Measurements from ENCODE around the gene BTN3A1. TPM values are rescaled to one million over a fixed set of nuclear protein-coding genes. Genes with fewer than 3 reads are reported as not detected.
"Not testable (repeated sequence)": the region's sequence is repeated elsewhere in the genome, so short reads cannot be mapped to it uniquely, and the experiment has no call there.

The BTN3A1 gene
- total RNA-seq, 1 donor from 2014 or later = 16.7 TPM

DNA sequence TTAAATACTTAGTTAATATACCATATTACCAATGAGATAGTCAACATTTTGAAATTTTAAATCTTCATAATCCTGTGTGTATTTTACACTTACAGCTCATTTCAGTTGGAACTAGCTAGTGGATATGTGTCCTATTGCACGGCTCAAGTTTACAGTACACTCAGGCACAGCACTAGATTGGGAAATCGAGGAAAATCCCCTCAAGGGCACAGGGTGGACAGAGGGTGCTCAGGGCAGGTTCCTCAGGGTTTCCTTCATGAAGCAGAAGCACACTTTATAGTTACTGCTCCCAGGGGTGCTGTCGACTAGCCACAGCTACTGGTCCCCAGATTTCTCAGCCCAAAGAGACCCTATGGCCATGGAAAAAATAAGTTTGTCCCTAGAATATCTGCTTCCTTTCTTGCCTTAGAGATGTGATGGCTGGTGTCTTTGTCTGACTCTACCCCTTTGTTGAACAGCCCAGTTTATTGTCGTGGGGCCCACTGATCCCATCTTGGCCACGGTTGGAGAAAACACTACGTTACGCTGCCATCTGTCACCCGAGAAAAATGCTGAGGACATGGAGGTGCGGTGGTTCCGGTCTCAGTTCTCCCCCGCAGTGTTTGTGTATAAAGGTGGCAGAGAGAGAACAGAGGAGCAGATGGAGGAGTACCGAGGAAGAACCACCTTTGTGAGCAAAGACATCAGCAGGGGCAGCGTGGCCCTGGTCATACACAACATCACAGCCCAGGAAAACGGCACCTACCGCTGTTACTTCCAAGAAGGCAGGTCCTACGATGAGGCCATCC lies 57.1 kb downstream of the BTN3A1 start:
- Histone ChIP-seq H3K9me3 (no peaks in the 10 kb centered on the region), H3K4me3 (peak overlapping the region; percentile 72 to 92), H3K27ac (no peak overlapping the region), H3K27me3 (no peaks in the 10 kb centered on the region), H3K4me1 (peaks cover 47% of the 10 kb centered on the region), H3K36me3 (peaks cover 0 to 45% of the 10 kb centered on the region in 2 donors)
- TF ChIP-seq POLR2AphosphoS5 (IDR thresholded peaks at IDR 0.05; ENCODE audit: insufficient read depth in 1 of 2, low read depth in 1 of 2) = no peak
- TF ChIP-seq POLR2A (IDR thresholded peaks at IDR 0.05) = no peak
- no peak for TF ChIP-seq CTCF (IDR thresholded peaks at IDR 0.05)
- intact Hi-C loops (cut with DNase I) = loop anchor here (5.0 kb wide), 1 partner anchor 97 kb away; no protein-coding TSS in a partner anchor
- no peak for DNase-seq (ENCODE audit: extremely low spot score in 2 of 2)

- intact Hi-C loops (cut with DNase I) = loop anchor here (5.0 kb wide), 1 partner anchor 1379 kb away; no protein-coding TSS in a partner anchor
Measured at GRCh38 chr6:26461353-26461752, 59.3 kb downstream of the BTN3A1 start.

DNA sequence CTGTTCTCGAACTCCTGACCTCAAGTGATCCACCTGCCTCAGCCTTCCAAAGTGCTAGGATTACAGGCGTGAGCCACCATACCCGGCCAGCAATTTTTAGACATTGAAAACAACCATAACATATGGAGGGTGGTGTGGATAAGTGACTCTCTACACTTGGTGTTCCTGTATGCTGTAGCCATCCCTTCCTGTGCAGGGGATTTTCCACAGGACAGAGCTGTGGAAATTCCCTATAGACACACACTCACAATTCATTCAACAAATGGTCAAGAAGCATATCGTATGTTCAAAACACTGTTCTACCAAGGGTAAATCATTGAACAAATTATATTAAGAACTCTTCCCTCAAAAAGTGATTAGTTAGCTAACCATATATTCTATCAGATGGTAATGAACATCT lies 61.9 kb downstream of the BTN3A1 start:
- DNase-seq (ENCODE audit: extremely low spot score in 2 of 2) = no peak
- Histone ChIP-seq H3K9me3 (no peaks in the 10 kb centered on the region), H3K4me1 (peaks cover 34% of the 10 kb centered on the region), H3K27ac (no peak overlapping the region), H3K4me3 (no peak overlapping the region), H3K27me3 (no peaks in the 10 kb centered on the region), H3K36me3 (peaks cover 0 to 93% of the 10 kb centered on the region in 2 donors)
- intact Hi-C loops (cut with DNase I) = loop anchor here (5.0 kb wide), 1 partner anchor 1382 kb away; no protein-coding TSS in a partner anchor
- TF ChIP-seq CTCF (IDR thresholded peaks at IDR 0.05) (no peak), POLR2A (IDR thresholded peaks at IDR 0.05) (no peak), POLR2AphosphoS5 (IDR thresholded peaks at IDR 0.05; ENCODE audit: insufficient read depth in 1 of 2, low read depth in 1 of 2) (no peak)

More at GRCh38 chr6:26461353-26461752, 59.3 kb downstream of the BTN3A1 start:
- H3K27me3 ChIP-seq; H3K9me3 ChIP-seq; H3K4me3 ChIP-seq; H3K27ac ChIP-seq; DNase-seq (ENCODE audit: extremely low spot score in 2 of 2): not testable (repeated sequence)
- Histone ChIP-seq H3K4me1 (peaks cover 47% of the 10 kb centered on the region), H3K36me3 (peaks cover 0 to 67% of the 10 kb centered on the region in 2 donors)

DNA sequence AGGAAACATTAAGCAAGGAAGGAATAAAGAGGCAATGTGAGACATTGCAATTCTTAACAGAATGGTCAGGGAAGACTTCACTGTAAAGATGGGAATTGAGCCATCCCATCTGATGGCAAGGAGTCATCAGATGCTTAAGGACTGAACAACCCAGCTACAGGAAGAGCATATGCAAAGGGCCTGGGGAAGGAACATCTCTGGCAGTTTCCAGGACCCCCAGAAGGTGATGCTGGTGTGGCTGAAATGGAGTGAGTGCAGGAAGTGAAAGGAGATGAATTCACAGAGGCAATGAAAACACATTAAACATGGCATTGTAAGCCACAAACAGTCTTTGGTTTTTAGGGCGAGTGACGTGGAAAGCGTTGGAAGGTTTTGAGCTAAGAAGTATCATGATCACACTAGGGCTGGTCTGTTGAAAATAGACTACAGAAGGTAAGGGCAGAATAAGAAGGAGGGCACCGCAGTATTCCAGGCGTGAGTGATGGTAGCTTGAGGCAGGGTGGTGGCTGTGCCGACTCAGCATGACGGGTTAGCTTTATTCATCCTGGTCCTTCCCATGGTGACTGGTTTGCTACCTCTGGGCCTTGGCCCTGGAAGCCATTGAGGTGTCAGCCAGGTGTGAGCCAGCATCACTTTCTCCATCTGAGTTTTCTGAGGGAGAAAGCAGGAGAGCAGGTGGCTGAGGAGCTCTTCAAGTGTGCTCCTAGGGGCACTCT lies 62.5 kb downstream of the BTN3A1 start:
- Histone ChIP-seq H3K27ac (no peak overlapping the region), H3K36me3 (peaks cover 0 to 94% of the 10 kb centered on the region in 2 donors), H3K4me1 (peaks cover 28% of the 10 kb centered on the region), H3K4me3 (no peak overlapping the region), H3K9me3 (no peaks in the 10 kb centered on the region), H3K27me3 (no peaks in the 10 kb centered on the region)
- no peak for DNase-seq (ENCODE audit: extremely low spot score in 2 of 2)
- intact Hi-C loops (cut with DNase I) = loop anchor here (5.0 kb wide), 1 partner anchor 1382 kb away; no protein-coding TSS in a partner anchor
- TF ChIP-seq POLR2A (IDR thresholded peaks at IDR 0.05) = no peak
- no peak for TF ChIP-seq CTCF (IDR thresholded peaks at IDR 0.05)
- TF ChIP-seq POLR2AphosphoS5 (IDR thresholded peaks at IDR 0.05; ENCODE audit: insufficient read depth in 1 of 2, low read depth in 1 of 2) = no peak

Other genes starting within 250 kb of the BTN3A1 start
- 18.2 TPM for gene BTN3A2, start 37.1 kb upstream of the BTN3A1 start, total RNA-seq
- gene BTN2A2, start 19.2 kb upstream of the BTN3A1 start, total RNA-seq = 6.1 TPM
- gene BTN3A3, start 38.2 kb downstream of the BTN3A1 start, total RNA-seq = 13.0 TPM
- gene BTN2A1, start 55.7 kb downstream of the BTN3A1 start, total RNA-seq = 18.4 TPM
- not detected for gene BTN1A1, start 98.0 kb downstream of the BTN3A1 start, total RNA-seq
- gene HMGN4, start 136.1 kb downstream of the BTN3A1 start, total RNA-seq = 58.4 TPM
- 24.8 TPM for gene ABT1, start 194.7 kb downstream of the BTN3A1 start, total RNA-seq

Data from vagina (tissue), 2 donors.